Gastroesophageal sphincter (tissue), 3 donors: ENCODE data around the gene KCNK5.

ENCODE experiments used
- EP300 ChIP-seq: sonication (generic); formaldehyde crosslinking; IDR thresholded peaks from one replicate; pipeline ENCODE4 v1.6.1; 2017; ENCODE audit warnings: antibody characterized with exemption, mild to moderate bottlenecking
- TF ChIP-seq, protein P1 (sequence below), 4 experiments: fragments of 200-600 bp in 2 of 4; fragments of 450-650 bp in 2 of 4; sonication (generic) in 1 of 4; IDR thresholded peaks; one replicate each; pipeline ENCODE4 v1.5.1; 2017 to 2019; ENCODE audit warnings: antibody characterized with exemption in 4 of 4, mild to moderate bottlenecking in 2 of 4, moderate library complexity in 2 of 4

DNA sequence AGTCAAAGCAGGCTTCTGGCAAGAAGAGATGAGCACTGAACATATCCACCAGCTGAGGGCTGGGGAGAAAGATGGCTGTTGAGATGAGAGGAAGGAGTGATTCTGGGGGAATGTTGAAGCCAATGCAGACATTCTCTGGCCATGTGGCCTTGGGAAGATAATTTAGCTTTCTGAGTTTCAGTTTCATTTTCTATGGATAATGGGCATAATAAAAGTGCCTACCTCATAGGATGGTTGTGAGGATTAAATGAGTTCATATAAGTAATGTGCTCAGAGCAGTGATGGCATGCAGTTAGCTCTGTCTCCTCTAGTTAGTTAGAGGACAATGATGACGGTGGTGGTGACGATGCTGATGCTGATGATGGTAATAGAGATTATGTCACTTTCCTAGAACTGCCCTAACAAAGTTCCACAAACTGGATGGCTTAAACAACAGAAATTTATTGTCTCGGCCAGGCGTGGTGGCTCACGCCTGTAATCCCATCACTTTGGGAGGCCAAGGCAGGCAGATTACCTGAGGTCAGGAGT lies 18.5 kb upstream of the KCNK5 start:
- no peak for TF ChIP-seq EP300
- TF ChIP-seq, protein P1, sequence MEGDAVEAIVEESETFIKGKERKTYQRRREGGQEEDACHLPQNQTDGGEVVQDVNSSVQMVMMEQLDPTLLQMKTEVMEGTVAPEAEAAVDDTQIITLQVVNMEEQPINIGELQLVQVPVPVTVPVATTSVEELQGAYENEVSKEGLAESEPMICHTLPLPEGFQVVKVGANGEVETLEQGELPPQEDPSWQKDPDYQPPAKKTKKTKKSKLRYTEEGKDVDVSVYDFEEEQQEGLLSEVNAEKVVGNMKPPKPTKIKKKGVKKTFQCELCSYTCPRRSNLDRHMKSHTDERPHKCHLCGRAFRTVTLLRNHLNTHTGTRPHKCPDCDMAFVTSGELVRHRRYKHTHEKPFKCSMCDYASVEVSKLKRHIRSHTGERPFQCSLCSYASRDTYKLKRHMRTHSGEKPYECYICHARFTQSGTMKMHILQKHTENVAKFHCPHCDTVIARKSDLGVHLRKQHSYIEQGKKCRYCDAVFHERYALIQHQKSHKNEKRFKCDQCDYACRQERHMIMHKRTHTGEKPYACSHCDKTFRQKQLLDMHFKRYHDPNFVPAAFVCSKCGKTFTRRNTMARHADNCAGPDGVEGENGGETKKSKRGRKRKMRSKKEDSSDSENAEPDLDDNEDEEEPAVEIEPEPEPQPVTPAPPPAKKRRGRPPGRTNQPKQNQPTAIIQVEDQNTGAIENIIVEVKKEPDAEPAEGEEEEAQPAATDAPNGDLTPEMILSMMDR (IDR thresholded peaks at IDR 0.05) = no peak
